Measurements from ENCODE around the gene EMX2.
"Not testable (repeated sequence)": the region's sequence is repeated elsewhere in the genome, so short reads cannot be mapped to it uniquely, and the experiment has no call there.

Gene EMX2

DNA sequence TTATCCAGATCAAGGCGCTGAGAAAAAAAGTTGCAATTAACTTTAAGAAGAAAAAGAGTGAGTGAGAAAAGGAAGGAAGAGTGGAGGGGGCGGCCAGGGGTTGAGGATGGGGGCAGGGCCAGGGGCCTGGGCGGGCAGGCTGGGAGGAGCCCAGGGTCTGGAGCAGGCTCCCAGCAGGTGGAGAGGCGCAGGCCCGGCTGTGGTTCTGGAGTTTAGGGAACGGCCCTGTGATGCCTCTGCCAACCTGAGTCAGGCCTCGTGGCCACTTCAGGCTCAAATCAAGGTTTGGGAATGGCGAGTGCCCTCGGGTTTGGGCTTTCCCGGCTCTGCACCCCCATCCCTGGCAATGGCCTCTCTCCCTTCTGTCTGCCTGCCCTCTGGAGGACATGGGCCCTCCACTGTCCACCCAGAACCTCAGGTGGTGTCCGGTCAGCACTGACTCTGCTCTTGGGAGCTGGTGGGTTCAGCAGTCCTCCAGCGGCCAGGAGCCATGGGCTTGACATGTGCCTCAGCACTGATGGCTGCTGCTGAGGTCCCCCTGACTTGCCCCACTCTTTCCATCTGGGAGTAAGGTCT lies 41.0 kb upstream of the EMX2 start:
- DNase-seq (ENCODE audit: extremely low read depth, low read depth) = no peak
- TF ChIP-seq, protein P1, sequence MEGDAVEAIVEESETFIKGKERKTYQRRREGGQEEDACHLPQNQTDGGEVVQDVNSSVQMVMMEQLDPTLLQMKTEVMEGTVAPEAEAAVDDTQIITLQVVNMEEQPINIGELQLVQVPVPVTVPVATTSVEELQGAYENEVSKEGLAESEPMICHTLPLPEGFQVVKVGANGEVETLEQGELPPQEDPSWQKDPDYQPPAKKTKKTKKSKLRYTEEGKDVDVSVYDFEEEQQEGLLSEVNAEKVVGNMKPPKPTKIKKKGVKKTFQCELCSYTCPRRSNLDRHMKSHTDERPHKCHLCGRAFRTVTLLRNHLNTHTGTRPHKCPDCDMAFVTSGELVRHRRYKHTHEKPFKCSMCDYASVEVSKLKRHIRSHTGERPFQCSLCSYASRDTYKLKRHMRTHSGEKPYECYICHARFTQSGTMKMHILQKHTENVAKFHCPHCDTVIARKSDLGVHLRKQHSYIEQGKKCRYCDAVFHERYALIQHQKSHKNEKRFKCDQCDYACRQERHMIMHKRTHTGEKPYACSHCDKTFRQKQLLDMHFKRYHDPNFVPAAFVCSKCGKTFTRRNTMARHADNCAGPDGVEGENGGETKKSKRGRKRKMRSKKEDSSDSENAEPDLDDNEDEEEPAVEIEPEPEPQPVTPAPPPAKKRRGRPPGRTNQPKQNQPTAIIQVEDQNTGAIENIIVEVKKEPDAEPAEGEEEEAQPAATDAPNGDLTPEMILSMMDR (IDR thresholded peaks at IDR 0.05; ENCODE audit: low read depth, low read length, missing control alignments) = no peak
- H3K4me3 ChIP-seq (replicated peaks; ENCODE audit: low read depth, low read length) = no peak overlapping the region

DNA sequence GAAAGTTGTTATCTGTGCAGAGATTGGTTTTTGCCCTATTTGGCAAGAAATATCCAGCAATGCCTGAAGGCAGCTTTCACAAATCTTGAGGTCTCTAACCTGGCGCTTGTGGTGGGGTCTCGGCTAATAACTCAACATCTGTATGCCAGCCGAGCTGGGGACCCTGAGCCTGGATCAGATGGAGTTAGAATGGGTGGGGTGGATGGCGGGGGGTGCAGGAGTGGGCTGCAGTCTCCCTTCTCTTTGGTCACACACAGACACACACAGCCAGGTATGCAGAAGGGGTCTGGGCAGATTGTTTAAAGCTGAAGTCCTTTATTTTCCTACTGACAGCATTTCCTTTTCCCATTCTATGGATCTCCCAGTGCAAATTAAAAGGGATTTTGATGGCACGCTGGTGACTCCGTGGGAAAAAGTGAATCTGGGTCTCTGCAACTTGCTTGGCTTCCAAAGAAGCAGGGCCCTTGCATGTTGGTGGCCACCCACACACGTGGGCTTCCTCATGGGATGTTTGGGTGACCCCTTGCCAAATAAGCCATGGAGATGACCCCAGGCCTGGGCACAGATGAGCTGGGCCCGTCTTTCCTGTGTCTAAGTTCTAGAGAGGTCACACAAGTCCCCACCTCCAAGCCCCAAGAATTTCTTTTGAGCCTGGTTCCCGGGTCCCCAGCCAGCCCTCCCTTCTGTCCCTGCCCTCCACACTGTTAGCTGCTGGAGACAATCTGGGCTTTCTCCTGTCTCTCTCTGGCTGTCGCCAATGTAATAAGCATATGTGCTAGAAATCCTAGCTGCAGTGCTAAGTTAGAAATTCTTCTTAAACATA lies 39.9 kb upstream of the EMX2 start:
- no peak overlapping the region for H3K4me3 ChIP-seq (replicated peaks; ENCODE audit: low read depth, low read length)
- DNase-seq (ENCODE audit: extremely low read depth, low read depth) = no peak
- TF ChIP-seq, protein P1 (IDR thresholded peaks at IDR 0.05; ENCODE audit: low read depth, low read length, missing control alignments) = no peak

DNA sequence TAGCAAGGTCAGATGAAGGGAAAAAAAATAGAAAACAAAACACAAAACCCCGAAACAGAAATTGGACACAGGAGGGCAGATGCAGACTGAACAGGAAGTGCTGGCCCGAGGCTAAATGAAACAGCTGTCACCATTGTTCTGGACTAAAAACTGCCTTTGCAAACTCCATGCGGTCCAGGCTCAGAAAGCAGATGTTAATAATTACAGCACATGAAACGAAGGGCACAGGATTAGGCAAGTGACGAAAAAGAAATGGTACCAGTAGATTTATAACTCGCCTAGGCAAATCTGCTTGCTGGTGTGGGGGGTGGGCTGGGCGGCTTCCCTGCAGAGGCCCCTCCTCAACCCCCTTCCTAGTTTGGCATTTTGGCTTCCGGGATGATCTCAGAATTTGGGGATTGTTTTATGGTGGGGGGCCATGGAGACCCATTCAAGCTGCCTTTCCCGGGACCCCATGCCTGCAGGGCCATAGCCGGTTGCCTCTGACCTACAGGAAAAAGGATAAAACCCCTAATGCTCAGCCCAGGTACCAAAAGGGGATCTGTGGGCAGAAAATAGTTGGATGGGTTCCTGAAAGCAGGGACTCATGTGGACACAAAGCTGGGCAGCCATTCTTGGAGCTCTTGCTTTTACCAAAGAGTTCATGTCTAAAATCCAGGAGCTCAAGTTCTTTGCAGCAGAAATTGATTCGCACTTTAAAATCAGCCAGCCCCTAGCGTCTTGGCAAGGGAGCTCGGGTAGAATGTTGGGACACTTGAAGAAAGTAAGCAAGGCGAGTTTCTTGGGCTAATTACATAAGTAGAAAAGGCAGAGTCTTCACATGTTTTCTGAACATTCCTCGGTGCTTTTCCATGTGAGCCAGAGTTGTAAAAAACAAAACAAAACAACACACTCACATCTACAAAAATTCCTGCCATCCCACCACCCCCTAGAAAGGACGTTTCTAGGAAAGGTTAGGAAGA lies 39.0 kb upstream of the EMX2 start:
- TF ChIP-seq, protein P1 (IDR thresholded peaks at IDR 0.05; ENCODE audit: low read depth, low read length, missing control alignments) = no peak
- peak; percentile 78 for DNase-seq (ENCODE audit: extremely low read depth, low read depth)

DNA sequence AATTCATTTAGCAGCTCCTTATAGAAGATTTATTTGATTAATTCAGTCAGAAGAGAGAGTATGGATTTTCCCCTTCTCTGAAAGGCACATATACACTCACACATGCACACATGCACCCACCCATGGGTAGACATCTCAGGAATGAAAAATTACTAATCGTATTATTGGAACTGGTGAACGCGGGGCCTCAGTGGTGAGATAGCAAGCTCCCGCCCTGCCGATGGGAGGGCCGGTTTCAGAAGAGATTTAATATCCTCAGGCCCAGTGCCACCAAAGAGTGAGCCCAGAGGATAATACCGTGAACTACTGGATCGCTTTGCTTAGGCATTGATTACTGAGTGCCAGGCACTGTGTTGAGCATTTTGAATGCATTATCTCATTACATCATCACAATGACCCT lies 38.0 kb upstream of the EMX2 start:
- DNase-seq (ENCODE audit: extremely low read depth, low read depth) = no peak
- H3K4me3 ChIP-seq (replicated peaks; ENCODE audit: low read depth, low read length) = no peak overlapping the region
- TF ChIP-seq, protein P1 (IDR thresholded peaks at IDR 0.05; ENCODE audit: low read depth, low read length, missing control alignments) = no peak

More for the DNA sequence above, 39.0 kb upstream of the EMX2 start:
- no peak overlapping the region for H3K4me3 ChIP-seq (replicated peaks; ENCODE audit: low read depth, low read length)

DNA sequence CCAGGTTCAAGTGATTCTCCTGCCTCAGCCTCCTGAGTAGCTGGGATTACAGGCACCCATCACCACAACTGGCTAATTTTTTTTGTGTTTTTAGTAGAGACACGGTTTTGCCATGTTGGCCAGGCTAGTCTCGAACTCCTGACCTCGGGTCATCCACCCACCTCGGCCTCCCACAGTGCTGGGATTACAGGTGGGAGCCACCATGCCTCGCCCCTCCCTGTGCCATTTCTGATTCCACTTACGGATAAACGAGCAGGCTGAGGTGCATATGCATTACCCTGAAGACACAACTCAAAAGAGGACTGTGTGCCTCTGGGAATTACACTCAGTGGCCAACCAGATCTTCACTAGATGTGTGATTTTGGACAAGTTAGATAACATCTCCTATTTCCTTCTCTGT lies 35.5 kb upstream of the EMX2 start:
- not testable (repeated sequence) for DNase-seq (ENCODE audit: extremely low read depth, low read depth); H3K4me3 ChIP-seq (replicated peaks; ENCODE audit: low read depth, low read length)

DNA sequence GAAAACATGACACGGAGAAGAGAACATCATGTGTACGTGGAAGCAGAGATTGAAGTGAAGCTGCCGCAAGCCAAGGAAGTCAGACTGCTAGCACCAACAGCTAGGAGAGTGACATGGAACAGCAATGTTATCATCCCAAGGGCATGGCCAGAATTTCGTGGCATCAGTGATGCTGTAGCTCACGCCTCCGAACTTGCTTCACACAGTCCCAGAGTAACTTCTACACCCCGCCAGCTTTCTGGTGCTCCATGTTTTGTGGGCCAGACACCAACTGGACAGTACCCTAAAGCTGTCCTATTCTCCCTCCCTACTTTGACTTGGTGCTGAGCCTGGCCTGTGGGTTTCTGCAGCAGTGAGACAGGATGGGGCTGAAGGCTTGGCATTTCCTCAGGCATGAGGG lies 33.0 kb upstream of the EMX2 start:
- DNase-seq (ENCODE audit: extremely low read depth, low read depth) = no peak
- TF ChIP-seq, protein P1 (IDR thresholded peaks at IDR 0.05; ENCODE audit: low read depth, low read length, missing control alignments) = no peak
- no peak overlapping the region for H3K4me3 ChIP-seq (replicated peaks; ENCODE audit: low read depth, low read length)
